Stimulated activated CD4-positive, alpha-beta T cell treated with anti-CD3 and anti-CD28 coated beads, Interleukin-2, amount 100 ng/mL, for 48 hours (primary cell): ENCODE results near the gene SPTB.
"Not testable (repeated sequence)": the region's sequence is repeated elsewhere in the genome, so short reads cannot be mapped to it uniquely, and the experiment has no call there.

ENCODE experiments used
- DNase-seq, 2 donors: peaks; one replicate each; pipeline ENCODE4 v3.0.0-alpha.2; 2020

SPTB gene

GRCh38 chr14:64879635-64880220 is at the start of gene SPTB:
TSS of gene SPTB (minus strand) at chr14:64879907. CDS start at chr14:64823094, 56,813 bp downstream.
- peak; percentile 41 to 48 for DNase-seq

GRCh38 chr14:64929014-64929359 is 49.3 kb upstream of the SPTB start:
- no peak for DNase-seq

GRCh38 chr14:64928239-64929013 is 48.7 kb upstream of the SPTB start:
- no peak for DNase-seq

- no peak for DNase-seq
These were observed 47.3 kb upstream of the SPTB start for GRCh38 chr14:64927031-64927430.

- DNase-seq, result no peak
These were observed 46.8 kb upstream of the SPTB start for GRCh38 chr14:64926398-64926995.

GRCh38 chr14:64923015-64923414 is 43.3 kb upstream of the SPTB start:
- no peak for DNase-seq

GRCh38 chr14:64920465-64920864 is 40.8 kb upstream of the SPTB start:
- no peak for DNase-seq

GRCh38 chr14:64919618-64920017 is 39.9 kb upstream of the SPTB start:
- DNase-seq, result no peak

- DNase-seq, result no peak
These were observed 39.5 kb upstream of the SPTB start for GRCh38 chr14:64919215-64919614.

GRCh38 chr14:64918216-64918615 is 38.5 kb upstream of the SPTB start:
- no peak for DNase-seq

- no peak for DNase-seq
These were observed 36.1 kb upstream of the SPTB start for GRCh38 chr14:64915797-64916196.

GRCh38 chr14:64915029-64915424 is 35.3 kb upstream of the SPTB start:
- DNase-seq, result no peak

- DNase-seq, result peak; percentile 89 to 97
These were observed 34.7 kb upstream of the SPTB start, which contains the start of gene CHURC1 for GRCh38 chr14:64914237-64915028. TSS of gene CHURC1 (plus strand) at chr14:64914455. CDS start at chr14:64914496, 41 bp downstream.

GRCh38 chr14:64913477-64913876 is 33.8 kb upstream of the SPTB start:
- DNase-seq, result not testable (repeated sequence)

GRCh38 chr14:64912261-64912660 is 32.6 kb upstream of the SPTB start:
- DNase-seq, result no peak

- DNase-seq, result no peak
These were observed 31.3 kb upstream of the SPTB start for GRCh38 chr14:64910847-64911495.

- no peak for DNase-seq
These were observed 26.3 kb upstream of the SPTB start for GRCh38 chr14:64906022-64906421.

GRCh38 chr14:64899958-64900357 is 20.3 kb upstream of the SPTB start:
- no peak for DNase-seq

GRCh38 chr14:64891839-64892375 is 12.2 kb upstream of the SPTB start:
- DNase-seq, result peak in 1 of 2 donors; percentile 13

- DNase-seq, result no peak
These were observed 11.6 kb upstream of the SPTB start for GRCh38 chr14:64891173-64891838.

- no peak for DNase-seq
These were observed 9.6 kb upstream of the SPTB start for GRCh38 chr14:64889352-64889751.

GRCh38 chr14:64885559-64885958 is 5.9 kb upstream of the SPTB start:
- no peak for DNase-seq
